Fibroblast of lung (primary cell): ENCODE measurements around the gene MYRIP. TPM values are rescaled to one million over a fixed set of nuclear protein-coding genes. Genes with fewer than 3 reads are reported as not detected.

Source experiments
- DNase-seq, 2 donors: peaks; one replicate each; pipeline versions ENCODE4 v3.0.0 to v3.0.0-alpha.2; 2010; ENCODE audit warnings: low read depth in 2 of 2
- H2AFZ ChIP-seq: 2 replicates; pipeline ENCODE4 v1.5.1; 2012; ENCODE audit warnings: low read length, control low read depth, inconsistent platforms
- H3K27ac ChIP-seq: 2 replicates; pipeline ENCODE4 v1.5.1; 2011; ENCODE audit warnings: low read length, control low read depth; ENCODE audit not compliant: insufficient read depth
- H3K27me3 ChIP-seq: 2 replicates; pipeline ENCODE4 v1.5.1; 2011; ENCODE audit warnings: mild to moderate bottlenecking, low read length; ENCODE audit not compliant: control insufficient read depth, insufficient read depth
- H3K36me3 ChIP-seq: 2 replicates; pipeline ENCODE4 v1.5.1; 2011; ENCODE audit warnings: low read length; ENCODE audit not compliant: control insufficient read depth, insufficient read depth
- H3K4me1 ChIP-seq: 2 replicates; pipeline ENCODE4 v1.5.1; 2011; ENCODE audit warnings: low read length; ENCODE audit not compliant: control insufficient read depth, insufficient read depth; ENCODE audit errors: extremely low read depth
- H3K4me2 ChIP-seq: 2 replicates; pipeline ENCODE4 v1.5.1; 2011; ENCODE audit warnings: low read length, control low read depth; ENCODE audit not compliant: insufficient read depth; ENCODE audit errors: extremely low read depth
- H3K4me3 ChIP-seq, 4 experiments: fragments of 200-600 bp in 1 of 4; sonication (generic) in 1 of 4; replicated peaks in 1 of 4; 2 replicates each; pipeline ENCODE4 v1.5.1; 2011 to 2016; ENCODE audit warnings: low read length in 4 of 4, low read depth in 3 of 4, mild to moderate bottlenecking in 3 of 4, control low read depth in 2 of 4, inconsistent platforms in 1 of 4, mixed read lengths in 1 of 4; ENCODE audit not compliant: insufficient read depth in 1 of 4; ENCODE audit errors: control extremely low read depth in 1 of 4
- H3K79me2 ChIP-seq: 2 replicates; pipeline ENCODE4 v1.5.1; 2012; ENCODE audit warnings: mild to moderate bottlenecking, low read length, inconsistent platforms; ENCODE audit not compliant: control insufficient read depth, insufficient read depth
- H3K9ac ChIP-seq: 2 replicates; pipeline ENCODE4 v1.5.1; 2011; ENCODE audit warnings: mild to moderate bottlenecking, low read length, control low read depth; ENCODE audit not compliant: insufficient read depth
- H3K9me3 ChIP-seq: 2 replicates; pipeline ENCODE4 v1.5.1; 2012; ENCODE audit warnings: low read depth, low read length; ENCODE audit not compliant: control insufficient read depth, insufficient read depth
- H4K20me1 ChIP-seq: 2 replicates; pipeline ENCODE4 v1.5.1; 2011; ENCODE audit warnings: low read length; ENCODE audit not compliant: control insufficient read depth, insufficient read depth; ENCODE audit errors: extremely low read depth
- CTCF ChIP-seq, 2 donors: IDR thresholded peaks in 1 of 2; conservative IDR thresholded peaks in 1 of 2; 1 replicate in 1 of 2; 2 replicates in 1 of 2; pipeline ENCODE4 v1.5.1; 2011 to 2012; ENCODE audit warnings: low read length in 2 of 2, control low read depth in 1 of 2, inconsistent platforms in 1 of 2, low read depth in 1 of 2, mild to moderate bottlenecking in 1 of 2
- EZH2 ChIP-seq: IDR thresholded peaks from 2 replicates; pipeline ENCODE4 v1.5.1; 2012; ENCODE audit warnings: low read length, control low read depth, mild to moderate bottlenecking; ENCODE audit errors: missing control alignments
- polyA plus RNA-seq, 2 donors: library from polyadenylated mRNA; depleted of rRNA in 1 of 2; stranded (reverse) in 1 of 2; unstranded in 1 of 2; fragments of >200 nt; gene quantifications; 2 replicates each; pipeline ENCODE4 v1.2.1, GENCODE V29; 2011 to 2012; ENCODE audit warnings: missing spikeins in 1 of 2
- total RNA-seq: library from RNA; depleted of rRNA; stranded (reverse); fragments of >200 nt; gene quantifications from 2 replicates; pipeline ENCODE4 v1.2.1, GENCODE V29; 2014

MYRIP gene
- total and polyA plus RNA-seq, 2 donors (not counting 1 experiment from before 2014, with no cell fraction given): 0.02 TPM; not detected in 1

- no peak overlapping the region for H3K4me2 ChIP-seq
- no peak overlapping the region for H3K4me3 ChIP-seq
- no peaks in the 10 kb centered on the region for H3K4me1 ChIP-seq
- no peak for DNase-seq
- no peak for TF ChIP-seq CTCF (conservative IDR thresholded peaks at IDR 0.05 in 1 of 2, IDR thresholded peaks at IDR 0.05 in 1 of 2; ENCODE audit: low read depth in 1 of 2, low read length in 2 of 2)
- TF ChIP-seq EZH2: no peak
- no peaks in the 10 kb centered on the region for H4K20me1 ChIP-seq
- H3K9ac ChIP-seq: no peak overlapping the region
- H3K36me3 ChIP-seq: no peaks in the 10 kb centered on the region
- no peak overlapping the region for H3K27ac ChIP-seq
- H3K79me2 ChIP-seq: no peaks in the 10 kb centered on the region
- H3K27me3 ChIP-seq: no peaks in the 10 kb centered on the region
- H3K9me3 ChIP-seq: no peaks in the 10 kb centered on the region
- H2AFZ ChIP-seq: no peak overlapping the region
Measured at GRCh38 chr3:40152482-40153133, 343.2 kb downstream of the MYRIP start.

- Histone ChIP-seq H3K4me3 (no peak overlapping the region), H3K27ac (no peak overlapping the region), H2AFZ (no peak overlapping the region), H3K9ac (no peak overlapping the region), H4K20me1 (no peaks in the 10 kb centered on the region), H3K4me2 (no peak overlapping the region), H3K4me1 (no peaks in the 10 kb centered on the region), H3K36me3 (no peaks in the 10 kb centered on the region), H3K27me3 (no peaks in the 10 kb centered on the region), H3K9me3 (no peaks in the 10 kb centered on the region), H3K79me2 (no peaks in the 10 kb centered on the region)
- TF ChIP-seq CTCF (conservative IDR thresholded peaks at IDR 0.05 in 1 of 2, IDR thresholded peaks at IDR 0.05 in 1 of 2; ENCODE audit: low read depth in 1 of 2, low read length in 2 of 2) (no peak), EZH2 (no peak)
- DNase-seq: no peak
Measured at GRCh38 chr3:40160933-40161332, 351.5 kb downstream of the MYRIP start.

- Histone ChIP-seq H3K4me2 (no peak overlapping the region), H3K4me1 (no peaks in the 10 kb centered on the region), H3K27ac (no peak overlapping the region), H2AFZ (no peak overlapping the region), H3K4me3 (no peak overlapping the region), H3K27me3 (no peaks in the 10 kb centered on the region), H3K9ac (no peak overlapping the region), H3K36me3 (no peaks in the 10 kb centered on the region), H3K79me2 (no peaks in the 10 kb centered on the region), H3K9me3 (no peaks in the 10 kb centered on the region), H4K20me1 (no peaks in the 10 kb centered on the region)
- TF ChIP-seq CTCF (conservative IDR thresholded peaks at IDR 0.05 in 1 of 2, IDR thresholded peaks at IDR 0.05 in 1 of 2; ENCODE audit: low read depth in 1 of 2, low read length in 2 of 2) (no peak), EZH2 (no peak)
- DNase-seq: no peak
Measured at GRCh38 chr3:40162616-40163015, 353.2 kb downstream of the MYRIP start.
